Right cardiac atrium (tissue), 5 donors: ENCODE data around the gene SPATS2. TPM values are rescaled to one million over a fixed set of nuclear protein-coding genes. Genes with fewer than 3 reads are reported as not detected.
"Not testable (repeated sequence)": the region's sequence is repeated elsewhere in the genome, so short reads cannot be mapped to it uniquely, and the experiment has no call there.

Source experiments
- ATAC-seq, 2 donors: fragments of 200-7000 bp; cut with Tn5 transposase; one replicate each; pipeline versions ENCODE4 v1.8.0 to v1.9.1; 2020; ENCODE audit warnings: moderate library complexity in 2 of 2, mild to moderate bottlenecking in 1 of 2
- DNase-seq, 3 donors: peaks; one replicate each; pipeline ENCODE4 v3.0.0-alpha.2; 2020
- H3K27ac ChIP-seq: one replicate; pipeline ENCODE4 v1.5.1; 2013; ENCODE audit warnings: mild to moderate bottlenecking, low read length, control low read depth, moderate library complexity
- H3K27me3 ChIP-seq: one replicate; pipeline ENCODE4 v1.6.1; 2013; ENCODE audit not compliant: control insufficient read depth, insufficient read depth
- H3K4me1 ChIP-seq: one replicate; pipeline ENCODE4 v1.6.1; 2013; ENCODE audit warnings: low read length; ENCODE audit not compliant: control insufficient read depth, insufficient read depth
- H3K4me3 ChIP-seq: one replicate; pipeline ENCODE4 v1.5.1; 2013; ENCODE audit warnings: low read length, control low read depth
- H3K9me3 ChIP-seq: one replicate; pipeline ENCODE4 v1.6.1; 2013; ENCODE audit warnings: low read length; ENCODE audit not compliant: control insufficient read depth
- WGBS: extraction: QIAGEN DNeasy Blood & Tissue Kit; methylation state at CpG from one replicate; pipeline ENCODE4 v1.1.7; 2013; 5-methylcytosine and 5-hydroxymethylcytosine counted together
- intact Hi-C, 4 donors: fragments of 100-400 bp; cut with DNase I; formaldehyde crosslinking; loops; one replicate each; pipeline versions ENCODE4 v1.11.0 to v1.14.0; 2022 to 2023
- polyA plus RNA-seq: library from polyadenylated mRNA; stranded (reverse); fragments of 200-250 nt; gene quantifications from one replicate; pipeline ENCODE4 v1.2.3, GENCODE V29; 2013
- total RNA-seq, 4 donors: library from RNA; stranded (reverse); fragmentation: NEBNext Ultra II Directional; extraction: Animal tissue kit (Norgen Biotek cat#: 25700); gene quantifications; one replicate each; pipeline ENCODE4 v1.2.1, GENCODE V29; 2021
- donor health status: healthy with polysubstance abuse.
- donor health status: DM: no; HTN: yes; CAD: no.
- donor health status: DM: no; HTN: no; CAD: no.
- donor health status: DM: no; HTN: yes; CAD: no; lungs with severe emphysema.
- donor health status: DM: yes; HTN: yes; CAD: no.

The SPATS2 gene
- total and polyA plus RNA-seq, 5 donors: 5.5 to 10.3 (median 9.0) TPM

- DNase-seq (no peak), ATAC-seq (no peak)
- H3K27ac ChIP-seq: no peak overlapping the region
- H3K27me3 ChIP-seq: no peaks in the 10 kb centered on the region
- intact Hi-C loops: no loop called here
- no peaks in the 10 kb centered on the region for H3K9me3 ChIP-seq
- H3K4me3 ChIP-seq: no peak overlapping the region
- H3K4me1 ChIP-seq: no peaks in the 10 kb centered on the region
Measured at GRCh38 chr12:49413796-49414195, 46.5 kb downstream of the SPATS2 start.

DNA sequence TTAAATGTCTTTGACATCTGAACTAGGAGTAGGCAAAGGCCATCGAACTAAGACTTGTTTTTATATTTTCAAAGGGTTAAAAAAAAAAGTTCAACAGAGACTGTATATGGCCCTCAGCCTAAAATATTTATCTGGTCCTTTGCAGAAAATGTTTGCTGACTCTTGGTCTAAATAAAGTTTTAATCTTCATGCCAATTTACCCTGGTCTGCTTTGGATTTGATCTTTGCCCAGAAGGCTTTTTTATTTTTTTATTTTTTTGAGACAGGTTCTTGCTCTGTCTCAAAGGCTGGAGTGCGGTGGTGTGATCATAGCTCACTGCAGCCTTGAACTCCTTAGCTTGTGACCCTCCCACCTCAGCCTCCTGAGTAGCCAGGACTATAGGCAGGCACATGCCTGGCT is 47.1 kb downstream of the SPATS2 start:
- no peaks in the 10 kb centered on the region for H3K9me3 ChIP-seq
- ATAC-seq (no peak), DNase-seq (no peak)
- intact Hi-C loops: no loop called here
- no peak overlapping the region for H3K4me3 ChIP-seq
- H3K27me3 ChIP-seq: no peaks in the 10 kb centered on the region
- 90% methylated on average over 2 of the region's 2 CpGs for WGBS
- H3K4me1 ChIP-seq: no peaks in the 10 kb centered on the region
- H3K27ac ChIP-seq: no peak overlapping the region

DNA sequence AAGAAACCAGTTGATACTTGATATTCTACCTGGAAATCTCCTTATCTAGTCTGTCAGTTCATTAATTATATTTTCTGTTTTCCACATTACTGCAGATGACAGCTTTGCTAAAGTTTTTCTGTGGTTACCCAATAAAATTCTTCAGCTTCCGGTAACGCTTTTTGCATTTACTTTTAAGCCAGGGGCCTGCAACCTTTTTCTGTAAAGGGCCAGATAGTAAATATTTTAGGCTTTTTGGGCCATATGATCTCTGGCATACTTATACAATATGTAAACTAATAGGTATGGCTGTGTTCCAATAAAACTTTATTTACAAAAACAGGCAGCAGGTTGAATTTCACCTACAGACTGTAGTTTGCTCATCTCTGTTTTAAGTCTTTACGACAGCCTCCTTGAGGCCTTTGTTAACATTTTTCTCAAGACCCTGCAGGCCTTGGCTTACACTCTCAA is 48.3 kb downstream of the SPATS2 start:
- no peak for DNase-seq
- no peak for ATAC-seq
- over 99% methylated on average over 3 of the region's 3 CpGs for WGBS

DNA sequence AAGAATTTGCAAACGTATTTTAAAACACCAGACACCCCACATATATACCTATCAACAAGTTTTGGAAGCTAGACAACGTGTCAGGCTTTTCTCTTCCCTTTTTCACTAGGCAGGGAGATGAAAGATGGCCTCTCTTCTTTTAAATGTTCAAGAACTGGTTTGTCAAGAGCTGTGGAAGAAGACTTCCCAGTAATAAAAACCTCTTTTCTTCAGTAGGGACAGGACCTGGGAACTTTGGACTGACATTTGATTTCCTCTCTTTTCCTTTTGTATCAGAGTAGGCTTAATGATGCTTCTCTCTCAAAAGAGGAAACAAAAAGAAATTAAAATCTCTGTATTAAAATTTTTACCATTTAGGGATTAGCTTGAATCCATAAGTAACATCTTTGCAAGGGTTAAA is 49.6 kb downstream of the SPATS2 start:
- H3K27me3 ChIP-seq: no peaks in the 10 kb centered on the region
- WGBS: 63% methylated on average over 2 of the region's 2 CpGs
- intact Hi-C loops: no loop called here
- H3K9me3 ChIP-seq: no peaks in the 10 kb centered on the region
- H3K4me3 ChIP-seq: no peak overlapping the region
- no peak overlapping the region for H3K27ac ChIP-seq
- no peaks in the 10 kb centered on the region for H3K4me1 ChIP-seq
- no peak for DNase-seq
- ATAC-seq: no peak

More for the DNA sequence above, 48.3 kb downstream of the SPATS2 start:
- no peaks in the 10 kb centered on the region for H3K27me3 ChIP-seq
- H3K4me3 ChIP-seq: no peak overlapping the region
- intact Hi-C loops: no loop called here
- H3K9me3 ChIP-seq: no peaks in the 10 kb centered on the region
- H3K27ac ChIP-seq: no peak overlapping the region
- no peaks in the 10 kb centered on the region for H3K4me1 ChIP-seq

- Histone ChIP-seq H3K9me3 (no peaks in the 10 kb centered on the region), H3K4me1 (no peaks in the 10 kb centered on the region), H3K27me3 (no peaks in the 10 kb centered on the region), H3K27ac (no peak overlapping the region), H3K4me3 (no peak overlapping the region)
- intact Hi-C loops: no loop called here
- ATAC-seq (no peak), DNase-seq (no peak)
- 80% methylated on average over 1 of the region's 1 CpG for WGBS
Measured at GRCh38 chr12:49417558-49417957, 50.3 kb downstream of the SPATS2 start.

DNA sequence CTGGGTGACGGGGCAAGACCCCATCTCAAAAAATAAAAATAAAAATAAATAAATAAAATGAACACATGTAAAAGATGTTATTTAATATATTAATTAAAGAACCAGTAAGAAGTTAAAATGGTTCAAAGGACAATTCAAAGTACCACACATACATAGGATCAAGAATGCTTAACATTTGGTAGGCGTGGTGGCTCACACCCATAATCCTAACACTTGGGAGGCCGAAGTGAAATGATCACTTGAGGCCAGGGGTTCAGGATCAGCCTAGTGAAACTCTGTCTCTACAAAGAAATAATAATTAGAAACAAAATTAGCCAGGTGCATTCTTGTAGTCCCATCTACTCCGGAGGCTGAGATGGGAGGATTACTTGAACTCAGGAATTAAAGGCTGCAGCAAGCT is 53.3 kb downstream of the SPATS2 start:
- Histone ChIP-seq H3K9me3 (no peaks in the 10 kb centered on the region), H3K4me3 (no peak overlapping the region), H3K27ac (no peak overlapping the region), H3K27me3 (no peaks in the 10 kb centered on the region), H3K4me1 (no peaks in the 10 kb centered on the region)
- intact Hi-C loops: no loop called here
- WGBS: 98% methylated on average over 4 of the region's 4 CpGs
- no peak for ATAC-seq
- no peak for DNase-seq

DNA sequence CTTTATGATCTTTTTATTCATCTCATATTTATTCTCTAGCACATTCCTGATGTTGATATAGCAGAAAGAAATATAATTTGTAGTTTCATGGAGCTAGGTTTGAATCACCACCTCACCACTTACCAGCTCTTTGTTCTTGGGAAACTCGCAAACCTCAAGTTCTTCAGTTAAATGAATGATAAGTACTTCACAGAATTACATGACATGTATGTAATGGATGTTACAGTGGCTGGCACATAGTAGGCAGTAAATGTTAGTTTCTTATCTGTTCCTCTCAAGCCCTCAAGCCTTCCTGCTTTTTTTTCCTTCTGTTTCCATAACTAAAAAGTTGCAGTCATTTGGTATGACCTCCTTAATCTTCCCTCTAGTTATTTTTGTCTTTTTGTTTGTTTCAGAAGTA is 54.9 kb downstream of the SPATS2 start:
- H3K27me3 ChIP-seq: no peaks in the 10 kb centered on the region
- no peaks in the 10 kb centered on the region for H3K9me3 ChIP-seq
- intact Hi-C loops: no loop called here
- 99% methylated on average over 1 of the region's 1 CpG for WGBS
- DNase-seq: no peak
- H3K27ac ChIP-seq: no peak overlapping the region
- ATAC-seq: no peak
- H3K4me1 ChIP-seq: no peaks in the 10 kb centered on the region
- H3K4me3 ChIP-seq: no peak overlapping the region

- intact Hi-C loops: no loop called here
- DNase-seq: no peak
- peaks cover 2% of the 10 kb centered on the region for H3K4me1 ChIP-seq
- H3K4me3 ChIP-seq: no peak overlapping the region
- whole genome bisulfite sequencing: 71% methylated on average over 4 of the region's 4 CpGs
- peak; percentile 41 to 48 for ATAC-seq
- no peak overlapping the region for H3K27ac ChIP-seq
- H3K27me3 ChIP-seq: no peaks in the 10 kb centered on the region
- H3K9me3 ChIP-seq: no peaks in the 10 kb centered on the region
Measured at GRCh38 chr12:49428793-49429192, 61.5 kb downstream of the SPATS2 start.

DNA sequence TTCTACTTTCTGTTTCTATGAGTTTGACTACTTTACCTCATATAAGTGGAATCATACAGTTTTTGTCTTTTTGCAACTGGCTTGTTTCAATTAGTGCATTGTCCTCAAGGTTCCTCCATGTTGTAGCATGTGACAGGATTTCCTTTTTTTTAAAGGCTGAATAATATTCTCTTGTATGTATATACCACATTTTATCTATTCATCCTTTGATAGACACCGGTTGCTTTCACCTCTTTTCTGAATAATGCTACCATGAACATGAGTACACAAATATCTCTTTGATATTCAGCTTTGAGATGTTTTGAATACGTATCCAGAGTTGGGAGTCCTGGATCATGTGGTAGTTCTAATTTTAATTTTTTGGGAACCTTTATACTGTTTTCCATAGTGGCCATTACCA is 65.4 kb downstream of the SPATS2 start:
- WGBS: 89% methylated on average over 2 of the region's 2 CpGs
- intact Hi-C loops: no loop called here
- no peak for DNase-seq

GRCh38 chr12:49436799-49437198 is 69.5 kb downstream of the SPATS2 start:
- H3K9me3 ChIP-seq, H3K27ac ChIP-seq, H3K4me3 ChIP-seq, DNase-seq, ATAC-seq, H3K27me3 ChIP-seq, H3K4me1 ChIP-seq, intact Hi-C loops: not testable (repeated sequence)
- 96% methylated on average over 27 of the region's 31 CpGs for WGBS

More for the DNA sequence above, 65.4 kb downstream of the SPATS2 start:
- H3K4me1 ChIP-seq: peaks cover 2% of the 10 kb centered on the region
- no peaks in the 10 kb centered on the region for H3K27me3 ChIP-seq
- ATAC-seq: no peak
- H3K9me3 ChIP-seq: no peaks in the 10 kb centered on the region
- H3K27ac ChIP-seq: no peak overlapping the region
- no peak overlapping the region for H3K4me3 ChIP-seq

- DNase-seq (no peak), ATAC-seq (no peak)
- WGBS: 82% methylated on average over 1 of the region's 1 CpG
- H3K27ac ChIP-seq: no peak overlapping the region
- H3K27me3 ChIP-seq: no peaks in the 10 kb centered on the region
- H3K9me3 ChIP-seq: no peaks in the 10 kb centered on the region
- no peak overlapping the region for H3K4me3 ChIP-seq
- no peaks in the 10 kb centered on the region for H3K4me1 ChIP-seq
- intact Hi-C loops: no loop called here
Measured at GRCh38 chr12:49439042-49439441, 71.8 kb downstream of the SPATS2 start.

DNA sequence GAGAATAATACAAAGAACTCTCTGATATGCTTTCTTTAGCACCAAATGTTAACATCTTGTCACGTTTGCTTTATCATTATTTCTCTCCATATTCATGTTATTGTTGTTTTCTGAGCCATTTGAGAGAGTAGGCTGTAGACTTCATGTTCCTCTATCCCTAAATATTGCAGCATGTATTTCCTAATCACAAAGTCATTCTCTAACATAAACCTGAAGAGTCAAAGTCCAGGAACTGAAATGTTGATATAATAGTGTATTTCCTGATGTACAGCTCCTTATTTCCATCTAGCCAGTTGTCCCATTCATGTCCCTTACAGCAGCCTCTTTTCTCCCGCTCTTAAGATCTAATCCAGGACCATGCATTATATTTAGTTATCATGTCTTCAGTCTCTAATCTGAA is 72.8 kb downstream of the SPATS2 start:
- intact Hi-C loops: no loop called here
- WGBS: 89% methylated on average over 2 of the region's 2 CpGs

More for the DNA sequence above, 72.8 kb downstream of the SPATS2 start:
- DNase-seq (no peak), ATAC-seq (no peak)
- no peak overlapping the region for H3K27ac ChIP-seq
- no peak overlapping the region for H3K4me3 ChIP-seq
- H3K9me3 ChIP-seq: no peaks in the 10 kb centered on the region
- H3K4me1 ChIP-seq: no peaks in the 10 kb centered on the region
- no peaks in the 10 kb centered on the region for H3K27me3 ChIP-seq
